Ascending aorta (tissue), 2 donors: Measurements from ENCODE around the gene CDSN. TPM values are rescaled to one million over a fixed set of nuclear protein-coding genes. Genes with fewer than 3 reads are reported as not detected.
A peak's percentile ranks its signal among the peaks of the same experiment; 100 is the strongest.
"Not testable (repeated sequence)": the region's sequence is repeated elsewhere in the genome, so short reads cannot be mapped to it uniquely, and the experiment has no call there.

ENCODE experiments used
- DNase-seq, 2 donors: peaks; one replicate each; pipeline ENCODE4 v3.0.0-alpha.2; 2019; ENCODE audit warnings: low spot score in 2 of 2
- H3K27ac ChIP-seq, 2 donors: fragments of 200-600 bp; sonication (generic); one replicate each; pipeline ENCODE4 v1.5.1; 2016 to 2017; ENCODE audit warnings: mild to moderate bottlenecking in 1 of 2
- H3K27me3 ChIP-seq: fragments of 200-600 bp; sonication (generic); one replicate; pipeline ENCODE4 v1.5.1; 2017
- H3K36me3 ChIP-seq, 2 donors: fragments of 200-600 bp; sonication (generic); one replicate each; pipeline ENCODE4 v1.5.1; 2016
- H3K4me1 ChIP-seq, 2 donors: fragments of 200-600 bp; sonication (generic); one replicate each; pipeline ENCODE4 v1.5.1; 2016 to 2017; ENCODE audit warnings: mild to moderate bottlenecking in 1 of 2
- H3K4me3 ChIP-seq, 2 donors: fragments of 200-600 bp; sonication (generic); one replicate each; pipeline ENCODE4 v1.5.1; 2016 to 2017; ENCODE audit warnings: mild to moderate bottlenecking in 1 of 2
- H3K9me3 ChIP-seq, 2 donors: fragments of 200-600 bp; sonication (generic); one replicate each; pipeline ENCODE4 v1.5.1; 2016
- CTCF ChIP-seq, 3 experiments: fragments of 200-600 bp in 2 of 3; fragments of 450-650 bp in 1 of 3; sonication (generic) in 2 of 3; IDR thresholded peaks; one replicate each; pipeline ENCODE4 v1.5.1; 2016 to 2019; ENCODE audit warnings: antibody characterized with exemption in 3 of 3, mild to moderate bottlenecking in 1 of 3, moderate library complexity in 1 of 3
- intact Hi-C: fragments of 100-400 bp; cut with DNase I; formaldehyde crosslinking; loops from one replicate; pipeline ENCODE4 v1.15.1; 2023
- total RNA-seq: library from RNA; depleted of rRNA; stranded (reverse); fragments of >200 nt; gene quantifications from one replicate; pipeline ENCODE4 v1.1.0, GENCODE V29; 2016

CDSN gene
- total RNA-seq, 1 donor from 2014 or later = not detected

DNA sequence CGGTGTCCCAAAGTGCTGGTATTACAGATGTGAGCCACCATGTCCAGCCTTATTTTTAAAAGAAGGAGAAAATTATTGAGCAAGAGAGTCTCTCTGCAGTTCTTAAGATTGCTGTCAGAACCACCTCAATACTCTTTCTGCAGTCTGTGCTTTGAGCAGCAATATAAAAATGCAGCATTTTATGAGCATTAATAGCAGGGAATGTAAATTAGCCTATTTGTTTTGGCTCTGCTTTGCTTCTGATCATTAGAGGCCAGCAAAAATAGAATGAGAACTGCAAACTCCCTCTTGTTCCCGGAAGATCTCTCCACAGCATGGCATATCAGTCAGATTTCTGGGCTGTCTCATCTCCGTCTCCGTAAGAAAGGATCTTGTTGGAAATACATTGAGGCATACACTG, 43.6 kb downstream of the CDSN start:
- DNase-seq = no peak
- Histone ChIP-seq H3K27ac (no peak overlapping the region), H3K4me3 (no peak overlapping the region), H3K4me1 (peaks cover 0 to 8% of the 10 kb centered on the region in 2 donors), H3K27me3 (no peaks in the 10 kb centered on the region), H3K9me3 (no peaks in the 10 kb centered on the region), H3K36me3 (no peaks in the 10 kb centered on the region)
- TF ChIP-seq CTCF (IDR thresholded peaks at IDR 0.05) = no peak
- intact Hi-C loops = no loop called here

- Histone ChIP-seq H3K9me3 (no peaks in the 10 kb centered on the region), H3K27ac (no peak overlapping the region), H3K27me3 (no peaks in the 10 kb centered on the region), H3K36me3 (no peaks in the 10 kb centered on the region), H3K4me3 (no peak overlapping the region), H3K4me1 (peaks cover 0 to 8% of the 10 kb centered on the region in 2 donors)
- no peak for DNase-seq
- no peak for TF ChIP-seq CTCF (IDR thresholded peaks at IDR 0.05)
- intact Hi-C loops = no loop called here
Observed at GRCh38 chr6:31075528-31075927, 44.7 kb downstream of the CDSN start.

- Histone ChIP-seq H3K27ac (no peak overlapping the region), H3K4me1 (peaks cover 0 to 6% of the 10 kb centered on the region in 2 donors), H3K9me3 (no peaks in the 10 kb centered on the region), H3K4me3 (no peak overlapping the region), H3K27me3 (no peaks in the 10 kb centered on the region), H3K36me3 (no peaks in the 10 kb centered on the region)
- no peak for DNase-seq
- TF ChIP-seq CTCF (IDR thresholded peaks at IDR 0.05) = no peak
- intact Hi-C loops = no loop called here
Observed at GRCh38 chr6:31074401-31074800, 45.8 kb downstream of the CDSN start.

DNA sequence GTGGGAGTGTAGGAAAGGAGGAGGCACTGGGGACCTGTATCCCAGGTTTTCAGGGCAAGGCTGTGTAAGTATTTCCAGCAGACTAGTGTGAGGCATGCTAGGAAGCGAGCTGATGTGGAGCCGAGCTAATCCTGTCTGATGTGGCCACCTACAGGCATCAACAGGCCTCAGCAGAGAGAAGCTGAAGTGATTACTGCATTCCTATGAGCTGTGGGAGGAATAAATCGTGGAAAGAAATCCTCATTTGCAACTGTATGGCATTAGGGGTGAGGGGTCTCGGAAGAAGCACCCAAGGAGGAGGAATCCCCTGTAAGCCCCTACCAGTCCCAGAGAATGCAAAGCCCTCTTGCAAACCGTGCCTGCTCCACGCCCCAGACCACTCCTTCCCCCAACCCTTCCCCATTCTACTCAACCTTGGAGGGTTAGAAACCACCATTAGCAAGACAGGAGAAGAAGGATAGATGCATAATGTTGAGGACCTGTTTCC, 49.5 kb downstream of the CDSN start:
- intact Hi-C loops = no loop called here
- H3K27ac ChIP-seq = no peak overlapping the region
- TF ChIP-seq CTCF (IDR thresholded peaks at IDR 0.05) = peak in 1 of 3 experiments; percentile 25
- no peak for DNase-seq
- no peaks in the 10 kb centered on the region for H3K36me3 ChIP-seq
- no peaks in the 10 kb centered on the region for H3K27me3 ChIP-seq
- H3K4me3 ChIP-seq = no peak overlapping the region
- H3K4me1 ChIP-seq = peaks cover 0 to 5% of the 10 kb centered on the region in 2 donors
- no peaks in the 10 kb centered on the region for H3K9me3 ChIP-seq

GRCh38 chr6:31068669-31069340, 51.4 kb downstream of the CDSN start:
- TF ChIP-seq CTCF (IDR thresholded peaks at IDR 0.05) = peak; percentile 55 to 67 (median 59)
- peak in 1 of 2 donors; percentile 77 for DNase-seq
- intact Hi-C loops = loop anchor here (1.0 kb wide), 1 partner anchor 154 kb away; no protein-coding TSS in a partner anchor
- no peaks in the 10 kb centered on the region for H3K9me3 ChIP-seq
- no peaks in the 10 kb centered on the region for H3K36me3 ChIP-seq
- H3K4me3 ChIP-seq = no peak overlapping the region
- H3K4me1 ChIP-seq = peaks cover 0 to 5% of the 10 kb centered on the region in 2 donors
- H3K27ac ChIP-seq = no peak overlapping the region
- no peaks in the 10 kb centered on the region for H3K27me3 ChIP-seq

- H3K4me3 ChIP-seq, H3K36me3 ChIP-seq, H3K9me3 ChIP-seq, H3K27ac ChIP-seq, H3K27me3 ChIP-seq, DNase-seq, intact Hi-C loops, H3K4me1 ChIP-seq: not testable (repeated sequence)
Observed at GRCh38 chr6:31067891-31068668, 52.2 kb downstream of the CDSN start.

GRCh38 chr6:31067028-31067427, 53.2 kb downstream of the CDSN start:
- H3K4me1 ChIP-seq, H3K27me3 ChIP-seq, H3K4me3 ChIP-seq, intact Hi-C loops, H3K27ac ChIP-seq, H3K36me3 ChIP-seq, H3K9me3 ChIP-seq, DNase-seq: not testable (repeated sequence)
